K562 (cell line): ENCODE data around the gene NLRP12. TPM values are rescaled to one million over a fixed set of nuclear protein-coding genes. Genes with fewer than 3 reads are reported as not detected.

Source experiments
- ATAC-seq: fragments of 200-7000 bp; cut with Tn5 transposase; 3 replicates; pipeline ENCODE4 v1.9.1; 2020; ENCODE audit warnings: moderate library complexity
- BruUV-seq: library from RNA; stranded (reverse); fragments of 400-500 nt; replicated peaks from 2 replicates; lab custom pipeline; 2021; lab: Mats Ljungman, UMichigan
- CTCF ChIA-PET: fragments of 300-600 bp; formaldehyde crosslinking; extraction: SDS; loops from one replicate; lab custom pipeline; 2021; ENCODE audit warnings: low intra/inter-chr PET ratio; lab: Yijun Ruan, JAX
- POLR2A ChIA-PET: fragments of 300-600, 350-650 bp; sonication (Branson Sonifier 250); formaldehyde crosslinking; extraction: SDS; loops from one replicate; lab custom pipeline; 2021; ENCODE audit warnings: antibody characterized with exemption, inconsistent platforms; lab: Yijun Ruan, JAX
- DNase-seq, 4 experiments: peaks; one replicate each; pipeline versions ENCODE4 v3.0.0 to v3.0.0-alpha.2; 2011 to 2018; ENCODE audit warnings: low spot score in 3 of 4, mixed read lengths in 3 of 4; ENCODE audit errors: extremely low read depth in 1 of 4
- FAIRE-seq: peaks from 2 replicates; lab custom pipeline; 2011; peaks lifted over from hg19 to GRCh38; lab: Jason Lieb, UNC
- H2AFZ ChIP-seq: 2 replicates; pipeline ENCODE4 v1.6.0; 2011; ENCODE audit warnings: low read depth, low read length, control low read depth, inconsistent platforms
- H3K27ac ChIP-seq: fragments of 200-600 bp; 3 replicates; pipeline ENCODE4 v1.8.0; 2011; ENCODE audit warnings: low read depth, mild to moderate bottlenecking, control low read depth, inconsistent platforms, low read length, moderate library complexity, mixed read lengths; ENCODE audit errors: extremely low read depth
- H3K27me3 ChIP-seq, 2 experiments: fragments of 300-600 bp in 1 of 2; 2 replicates in 1 of 2; 3 replicates in 1 of 2; pipeline versions ENCODE4 v1.6.0 to v1.8.0; 2011; ENCODE audit warnings: inconsistent platforms in 2 of 2, low read length in 2 of 2, mild to moderate bottlenecking in 1 of 2, mixed read lengths in 1 of 2, moderate library complexity in 1 of 2; ENCODE audit not compliant: control insufficient read depth in 2 of 2, insufficient read depth in 2 of 2
- H3K36me3 ChIP-seq: fragments of 300-600 bp; 3 replicates; pipeline ENCODE4 v1.8.0; 2011; ENCODE audit warnings: mild to moderate bottlenecking, low read length, inconsistent platforms; ENCODE audit not compliant: control insufficient read depth, insufficient read depth
- H3K4me1 ChIP-seq, 2 experiments: fragments of 200-600 bp in 1 of 2; replicated peaks in 1 of 2; 2 replicates in 1 of 2; 3 replicates in 1 of 2; pipeline versions ENCODE4 v1.5.1 to v1.8.0; 2011; ENCODE audit warnings: inconsistent platforms in 2 of 2, low read length in 2 of 2, mild to moderate bottlenecking in 1 of 2, mixed read lengths in 1 of 2, moderate library complexity in 1 of 2; ENCODE audit not compliant: control insufficient read depth in 2 of 2, insufficient read depth in 2 of 2
- H3K4me2 ChIP-seq: 2 replicates; pipeline ENCODE4 v1.6.1; 2011; ENCODE audit warnings: low read length, control low read depth, inconsistent platforms, mixed read lengths; ENCODE audit not compliant: insufficient read depth
- H3K4me3 ChIP-seq: fragments of 200-600 bp; sonication (generic), shearing (Covaris generic); 2 replicates; pipeline ENCODE4 v1.5.1; 2016; ENCODE audit warnings: control low read depth, inconsistent platforms
- H3K79me2 ChIP-seq: fragments of 200-600 bp; 3 replicates; pipeline ENCODE4 v1.8.0; 2011; ENCODE audit warnings: low read length, inconsistent platforms; ENCODE audit not compliant: control insufficient read depth, insufficient read depth
- H3K9ac ChIP-seq, 2 experiments: 2 replicates each; pipeline versions ENCODE4 v1.6.0 to v1.6.1; 2011; ENCODE audit warnings: low read depth in 2 of 2, low read length in 2 of 2, control low read depth in 1 of 2, inconsistent platforms in 1 of 2, mild to moderate bottlenecking in 1 of 2, mixed read lengths in 1 of 2; ENCODE audit not compliant: insufficient read depth in 1 of 2
- H3K9me1 ChIP-seq: one replicate; pipeline ENCODE4 v1.6.0; 2011; ENCODE audit warnings: inconsistent platforms, mild to moderate bottlenecking, low read length, moderate library complexity; ENCODE audit not compliant: control insufficient read depth, insufficient read depth
- H3K9me3 ChIP-seq: replicated peaks from 2 replicates; pipeline ENCODE4 v1.5.1; 2011; ENCODE audit warnings: low read depth, low read length, inconsistent platforms; ENCODE audit not compliant: control insufficient read depth, insufficient read depth
- H4K20me1 ChIP-seq: replicated peaks from 2 replicates; pipeline ENCODE4 v1.6.1; 2011; ENCODE audit warnings: low read length, inconsistent platforms, mixed read lengths; ENCODE audit not compliant: control insufficient read depth, insufficient read depth
- BRF1 ChIP-seq: IDR thresholded peaks from 3 replicates; pipeline ENCODE4 v1.6.1; 2011; ENCODE audit warnings: borderline replicate concordance, mild to moderate bottlenecking; ENCODE audit not compliant: insufficient read length; ENCODE audit errors: extremely low read depth
- CBX8 ChIP-seq: fragments of 200-600 bp; sonication (generic); IDR thresholded peaks from 2 replicates; pipeline ENCODE4 v1.6.1; 2012; ENCODE audit warnings: borderline replicate concordance, mixed run types, low read depth, mild to moderate bottlenecking, moderate library complexity, mixed read lengths, low read length, control low read depth, inconsistent platforms; ENCODE audit not compliant: poor library complexity, severe bottlenecking; ENCODE audit errors: extremely low read depth
- CREB3 ChIP-seq: fragments of 450-650 bp; conservative IDR thresholded peaks from 2 replicates; pipeline ENCODE4 v1.6.1; 2016; ENCODE audit warnings: missing genetic modification characterization, low read depth, mild to moderate bottlenecking, missing compliant biosample characterization, moderate library complexity
- FOXP1 ChIP-seq: sonication (generic); formaldehyde crosslinking; IDR thresholded peaks from 2 replicates; pipeline ENCODE4 v1.8.0; 2022; ENCODE audit warnings: mild to moderate bottlenecking, missing genetic modification reagents
- KAT8 ChIP-seq: fragments of 450-650 bp; IDR thresholded peaks from 2 replicates; pipeline ENCODE4 v1.6.1; 2016; ENCODE audit warnings: low read depth, mild to moderate bottlenecking
- MED1 ChIP-seq: sonication (generic); formaldehyde crosslinking; IDR thresholded peaks from 2 replicates; pipeline ENCODE4 v1.8.1; 2023; ENCODE audit warnings: missing genetic modification reagents, borderline replicate concordance
- MLLT1 ChIP-seq, 2 experiments: fragments of 450-650 bp; IDR thresholded peaks; 2 replicates each; pipeline ENCODE4 v1.6.1; 2016
- NCOA6 ChIP-seq: fragments of 450-650 bp; IDR thresholded peaks from 2 replicates; pipeline ENCODE4 v1.6.1; 2017; ENCODE audit warnings: mild to moderate bottlenecking
- SIRT6 ChIP-seq: IDR thresholded peaks from one replicate; pipeline ENCODE4 v1.6.1; 2012; ENCODE audit warnings: low read depth, mild to moderate bottlenecking, control low read depth, inconsistent platforms, low read length, moderate library complexity
- SMAD4 ChIP-seq: fragments of 250-450 bp; sonication (Bioruptor Pico); conservative IDR thresholded peaks from 2 replicates; pipeline ENCODE4 v1.8.0; 2021; ENCODE audit warnings: inconsistent platforms, mild to moderate bottlenecking, moderate library complexity
- SRF ChIP-seq, 2 experiments: fragments of 250-450, 450-650 bp in 1 of 2; sonication (Bioruptor Pico) in 1 of 2; sonication (generic) in 1 of 2; formaldehyde crosslinking; IDR thresholded peaks; 2 replicates each; pipeline versions ENCODE4 v1.5.0 to v1.5.1; 2020 to 2022; ENCODE audit warnings: mild to moderate bottlenecking in 1 of 2, missing genetic modification reagents in 1 of 2
- STAT5B ChIP-seq: fragments of 250-450 bp; sonication (Bioruptor Pico); IDR thresholded peaks from 2 replicates; pipeline ENCODE4 v1.8.0; 2021; ENCODE audit warnings: mild to moderate bottlenecking, inconsistent platforms
- TCF3 ChIP-seq: sonication (generic); formaldehyde crosslinking; IDR thresholded peaks from 2 replicates; pipeline ENCODE4 v1.4.0; 2020; ENCODE audit warnings: mild to moderate bottlenecking, missing genetic modification reagents
- TEAD4 ChIP-seq, 2 experiments: sonication (generic) in 1 of 2; formaldehyde crosslinking in 1 of 2; IDR thresholded peaks; 2 replicates each; pipeline versions ENCODE4 v1.6.1 to v1.8.0; 2012 to 2022; ENCODE audit warnings: borderline replicate concordance in 1 of 2, inconsistent platforms in 1 of 2, low read length in 1 of 2, mild to moderate bottlenecking in 1 of 2, missing genetic modification reagents in 1 of 2
- TFAM ChIP-seq: fragments of 250-450 bp; sonication (Bioruptor Pico); conservative IDR thresholded peaks from 2 replicates; pipeline ENCODE4 v1.5.0; 2021; ENCODE audit warnings: mild to moderate bottlenecking, moderate library complexity
- TFE3 ChIP-seq: fragments of 450-650 bp; formaldehyde crosslinking; IDR thresholded peaks from 2 replicates; pipeline ENCODE4 v1.4.0; 2020; ENCODE audit warnings: mild to moderate bottlenecking, mixed read lengths
- ZKSCAN1 ChIP-seq: fragments of 150-350 bp; IDR thresholded peaks from 2 replicates; pipeline ENCODE4 v1.6.1; 2016; ENCODE audit warnings: low read depth, low read length
- ZNF766 ChIP-seq: fragments of 200-800 bp; sonication (Bioruptor generic); conservative IDR thresholded peaks from 2 replicates; pipeline ENCODE4 v1.6.1; 2016; ENCODE audit warnings: missing genetic modification characterization, missing compliant biosample characterization
- WGBS: fragments of 100-300 bp; shearing (Covaris generic); methylation state at CpG from one replicate; pipeline ENCODE4 v1.1.6; 2016; ENCODE audit warnings: low coverage, mixed read lengths; ENCODE audit not compliant: insufficient coverage; ENCODE audit errors: missing lambda C conversion rate; 5-methylcytosine and 5-hydroxymethylcytosine counted together
- in situ Hi-C: fragments of 300-500 bp; cut with MboI; formaldehyde crosslinking; loops from 4 replicates; pipeline ENCODE4 v1.15.0; 2018; ENCODE audit warnings: inconsistent platforms, mixed read lengths
- intact Hi-C: fragments of 100-400 bp; cut with micrococcal nuclease; formaldehyde crosslinking; loops from 2 replicates; pipeline ENCODE4 v1.14.2; 2022
- polyA plus RNA-seq, 8 experiments: library from polyadenylated mRNA; depleted of rRNA in 4 of 8; stranded (reverse) in 5 of 8; unstranded in 3 of 8; fragments of >200 nt; fragmentation: Nextera tagmentation in 2 of 8; fragmentation: Illumina TruSeq in 1 of 8; extraction: Ambion mirVana in 2 of 8; extraction: Trizol in 1 of 8; gene quantifications; 2 replicates each; pipeline versions ENCODE4 v1.2.1 to v1.2.3, GENCODE V29; 2011 to 2014; ENCODE audit warnings: inconsistent platforms in 1 of 8, missing spikeins in 1 of 8
- total RNA-seq, 7 experiments: library from RNA; depleted of rRNA in 6 of 7; stranded (reverse); fragments of >200 nt in 6 of 7; fragmentation: Illumina TruSeq in 2 of 7; extraction: Trizol in 2 of 7; gene quantifications; 2 replicates each; pipeline versions ENCODE4 v1.2.1 to v1.2.3, GENCODE V29; 2011 to 2021; ENCODE audit warnings: low replicate concordance in 1 of 7

The NLRP12 gene
- total and polyA plus RNA-seq, 9 of the 15 experiments (the other 6 are each of a cell fraction or from before 2014, with no cell fraction given), result not detected

GRCh38 chr19:53786744-53787143 is 37.4 kb downstream of the NLRP12 start:
- no TSS peak for BruUV-seq
- H3K27me3 ChIP-seq, result peaks cover 6 to 52% of the 10 kb centered on the region in 2 experiments; a peak in 4 of 5 replicates
- in situ Hi-C loops (no loop called here), intact Hi-C loops (no loop called here)
- no peak overlapping the region for H3K4me3 ChIP-seq
- no peak overlapping the region for H2AFZ ChIP-seq
- TF ChIP-seq KAT8 (no peak), TFE3 (CRISPR knock-in tag) (no peak), TFAM (no peak), CREB3 (tag) (no peak), SIRT6 (no peak), CBX8 (no peak), MED1 (CRISPR knock-in tag) (no peak), FOXP1 (CRISPR knock-in tag) (no peak), SMAD4 (CRISPR knock-in tag) (no peak), MLLT1 (IDR thresholded peaks at IDR 0.05) (no peak), STAT5B (CRISPR knock-in tag) (no peak), NCOA6 (no peak), SRF (CRISPR knock-in tag; IDR thresholded peaks at IDR 0.05) (no peak), ZKSCAN1 (no peak), ZNF766 (CRISPR knock-in tag) (no peak), BRF1 (no peak), TEAD4 (IDR thresholded peaks at IDR 0.05; ENCODE audit: low read length) (no peak), TEAD4 (CRISPR knock-in tag; IDR thresholded peaks at IDR 0.05; ENCODE audit: borderline replicate concordance) (no peak), TCF3 (CRISPR knock-in tag) (no peak)
- H3K9me1 ChIP-seq, result no peaks in the 10 kb centered on the region
- DNase-seq, result no peak
- H4K20me1 ChIP-seq, result no peaks in the 10 kb centered on the region
- peaks cover 0 to 3% of the 10 kb centered on the region in 2 experiments; a peak in 1 of 5 replicates for H3K4me1 ChIP-seq
- no peak overlapping the region for H3K9ac ChIP-seq
- H3K36me3 ChIP-seq, result no peaks in the 10 kb centered on the region
- H3K79me2 ChIP-seq, result no peaks in the 10 kb centered on the region
- no peaks in the 10 kb centered on the region for H3K9me3 ChIP-seq
- H3K27ac ChIP-seq, result no peak overlapping the region
- no peak overlapping the region for H3K4me2 ChIP-seq
- ChIA-PET POLR2A (interaction anchor here (0.5 to 0.8 kb wide), 2 partner anchors 13 to 82 kb away, joined by 3 to 4 read pairs; no protein-coding TSS in a partner anchor), CTCF (no interaction called here)
- no peak for FAIRE-seq
- WGBS, result 18% methylated on average over 7 of the region's 7 CpGs
- ATAC-seq, result no peak
